ENCODE data around the gene SPIRE1. TPM values are rescaled to one million over a fixed set of nuclear protein-coding genes. Genes with fewer than 3 reads are reported as not detected.

SPIRE1 gene
- total RNA-seq, 2 experiments from 2014 or later = 0.99 to 1.4 TPM

DNA sequence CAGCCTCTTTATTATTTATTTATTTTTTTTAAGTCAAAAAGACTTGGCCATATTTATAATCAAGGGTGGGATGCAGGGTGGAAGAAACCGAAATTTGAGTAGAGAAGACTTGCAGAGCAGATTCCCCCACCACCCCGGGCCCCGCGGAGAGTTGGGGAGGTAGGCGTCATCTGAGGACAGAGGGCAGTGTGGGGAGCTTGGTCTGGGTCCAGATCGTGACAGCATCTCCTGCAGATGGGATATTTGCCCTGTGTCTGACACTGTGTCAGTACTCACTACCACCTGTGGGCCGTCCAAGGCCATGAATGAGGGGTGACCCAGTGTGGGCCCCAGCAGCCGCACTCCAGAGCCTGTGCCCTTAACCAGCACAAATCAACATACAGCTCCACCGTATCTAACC lies 260.7 kb downstream of the SPIRE1 start:
- ChIA-PET POLR2A (no interaction called here), CTCF (no interaction called here)
- Histone ChIP-seq H3K9me3 (ENCODE audit: control insufficient read depth in 1 of 2, insufficient read depth in 1 of 2, low read length in 2 of 2) (no peaks in the 10 kb centered on the region), H3K27me3 (ENCODE audit: control insufficient read depth in 1 of 2, insufficient read depth in 2 of 2, low read length in 2 of 2) (peaks cover 5 to 10% of the 10 kb centered on the region in 2 experiments), H3K4me3 (ENCODE audit: low read length) (no peak overlapping the region), H3K36me3 (ENCODE audit: insufficient read depth, low read length) (no peaks in the 10 kb centered on the region), H3K27ac (ENCODE audit: low read depth in 1 of 2, low read length in 2 of 2) (no peak overlapping the region), H3K4me1 (ENCODE audit: insufficient read depth, low read length) (no peaks in the 10 kb centered on the region)
- no peaks in the 10 kb centered on the region for H3K36me3 Mint-ChIP-seq (ENCODE audit: low read depth)
- no peak for ATAC-seq (ENCODE audit: poor library complexity)
- no peak for DNase-seq
- H3K27me3 Mint-ChIP-seq = peaks cover 43% of the 10 kb centered on the region
- no peak overlapping the region for H3K27ac Mint-ChIP-seq
- TF ChIP-seq CTCF (IDR thresholded peaks at IDR 0.05) = no peak
- H3K4me3 Mint-ChIP-seq = no peak overlapping the region
- no peaks in the 10 kb centered on the region for H3K4me1 Mint-ChIP-seq (ENCODE audit: low read depth)
- H3K9me3 Mint-ChIP-seq = no peaks in the 10 kb centered on the region
- intact Hi-C loops (cut with DNase I, micrococcal nuclease) = loop anchor here in 1 of 2 experiments (10.0 kb wide), 1 partner anchor 758 kb away; no protein-coding TSS in a partner anchor

Other genes starting within 250 kb of the SPIRE1 start
- gene CEP76, start 44.6 kb upstream of the SPIRE1 start, total RNA-seq = 1 to 10 TPM; 8.0 to 8.7 TPM
- 10 to 100 TPM; 58.4 to 61.7 TPM for gene PSMG2, start 44.9 kb upstream of the SPIRE1 start, total RNA-seq
- gene PTPN2, start 226.1 kb upstream of the SPIRE1 start, total RNA-seq = 10 to 100 TPM; 49.4 to 53.8 TPM

Measured in CD4-positive, alpha-beta T cell (primary cell).